NCI-H2081 treated with DMSO at 0.1 percent for 48 hours (cell line): ENCODE data around the gene MILR1.

ENCODE experiments used
- DNase-seq: peaks from one replicate; lab custom pipeline; 2025; lab: John Stamatoyannopoulos, UW

Gene MILR1

DNA sequence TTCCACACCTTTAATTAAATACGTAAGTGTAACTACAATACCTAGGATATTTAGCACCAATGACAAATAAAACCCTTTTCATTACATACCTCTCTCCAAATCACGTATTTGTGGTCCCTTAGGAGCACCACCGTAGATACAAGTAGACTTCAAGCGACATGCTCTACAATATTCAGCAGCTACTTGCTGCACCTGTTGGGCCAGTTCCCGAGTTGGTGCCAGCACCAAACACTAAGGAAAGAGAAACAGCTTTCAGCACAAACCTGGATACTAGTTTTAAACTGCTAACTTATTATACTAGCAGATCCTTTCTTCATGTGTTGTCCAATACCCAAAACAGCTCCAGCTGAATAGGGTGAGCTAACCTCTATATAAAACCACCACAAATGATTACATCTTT is 54.4 kb downstream of the MILR1 start:
- DNase-seq = no peak

DNA sequence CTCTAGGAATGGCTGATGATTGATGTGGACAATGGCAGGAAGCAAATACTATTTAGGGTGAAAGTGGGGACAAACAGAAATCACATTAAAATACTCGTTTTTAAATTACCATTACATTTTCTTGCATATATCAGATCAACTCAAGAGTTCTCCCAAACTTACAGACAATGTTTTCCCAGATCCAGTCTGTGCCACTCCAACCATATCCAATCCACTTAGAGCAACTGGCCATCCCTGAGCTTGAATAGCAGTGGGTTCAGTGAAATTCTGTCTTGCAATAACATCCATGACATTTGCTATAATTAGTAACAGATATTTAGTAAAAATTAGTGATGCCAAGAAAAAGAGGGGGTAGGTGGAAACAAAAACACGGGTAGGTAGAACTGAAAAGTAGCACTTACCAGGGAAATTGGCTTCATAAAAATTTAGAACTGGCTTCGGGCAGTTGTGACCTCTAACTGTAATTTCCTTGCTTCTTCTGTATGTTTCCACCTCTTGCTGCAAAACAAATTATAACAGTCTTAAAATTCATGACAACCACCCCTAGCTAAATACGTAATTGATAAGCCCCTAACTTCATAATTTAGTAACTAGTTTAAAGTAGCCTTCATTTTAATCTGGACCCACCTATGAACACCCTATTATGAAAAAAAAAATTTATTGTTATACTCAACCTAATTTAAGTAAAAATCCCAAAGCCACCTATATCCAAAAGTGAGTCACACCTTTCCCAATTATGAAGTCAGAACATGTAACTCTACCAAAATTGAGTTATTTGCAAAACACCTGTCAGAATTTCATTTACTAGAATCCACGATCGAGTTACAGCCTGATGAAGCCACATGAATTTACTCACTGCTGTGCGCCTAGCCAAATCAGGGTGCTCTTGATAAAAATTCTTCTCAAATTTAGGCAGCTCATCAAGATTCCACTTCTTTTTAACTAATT is 55.2 kb downstream of the MILR1 start:
- no peak for DNase-seq

DNA sequence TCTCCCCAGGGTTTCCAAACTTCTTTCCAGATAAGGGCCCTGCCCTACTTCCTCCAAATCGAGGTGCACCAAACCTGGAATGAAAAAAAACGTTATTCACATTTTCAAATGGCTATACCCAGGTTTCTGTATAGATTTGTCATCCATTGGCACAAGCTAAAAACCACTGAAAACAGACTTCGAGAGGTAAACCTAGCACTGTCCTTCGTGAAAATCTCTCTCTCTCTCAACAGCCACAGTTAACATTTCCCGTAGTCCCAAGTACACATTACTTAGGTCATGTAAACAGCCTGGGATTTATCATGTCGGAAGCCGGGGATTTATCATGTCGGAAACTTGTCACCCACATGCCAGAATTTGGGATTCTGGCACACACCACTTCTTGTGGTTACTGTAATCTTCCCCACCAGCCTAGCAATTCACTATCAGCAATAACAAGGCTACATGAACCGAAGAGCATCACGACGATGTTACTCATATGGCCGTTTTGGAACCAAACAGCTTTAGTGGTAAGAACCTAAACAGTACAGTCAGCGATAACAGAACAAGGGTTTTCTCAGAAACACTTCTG is 55.9 kb downstream of the MILR1 start:
- DNase-seq = no peak

DNA sequence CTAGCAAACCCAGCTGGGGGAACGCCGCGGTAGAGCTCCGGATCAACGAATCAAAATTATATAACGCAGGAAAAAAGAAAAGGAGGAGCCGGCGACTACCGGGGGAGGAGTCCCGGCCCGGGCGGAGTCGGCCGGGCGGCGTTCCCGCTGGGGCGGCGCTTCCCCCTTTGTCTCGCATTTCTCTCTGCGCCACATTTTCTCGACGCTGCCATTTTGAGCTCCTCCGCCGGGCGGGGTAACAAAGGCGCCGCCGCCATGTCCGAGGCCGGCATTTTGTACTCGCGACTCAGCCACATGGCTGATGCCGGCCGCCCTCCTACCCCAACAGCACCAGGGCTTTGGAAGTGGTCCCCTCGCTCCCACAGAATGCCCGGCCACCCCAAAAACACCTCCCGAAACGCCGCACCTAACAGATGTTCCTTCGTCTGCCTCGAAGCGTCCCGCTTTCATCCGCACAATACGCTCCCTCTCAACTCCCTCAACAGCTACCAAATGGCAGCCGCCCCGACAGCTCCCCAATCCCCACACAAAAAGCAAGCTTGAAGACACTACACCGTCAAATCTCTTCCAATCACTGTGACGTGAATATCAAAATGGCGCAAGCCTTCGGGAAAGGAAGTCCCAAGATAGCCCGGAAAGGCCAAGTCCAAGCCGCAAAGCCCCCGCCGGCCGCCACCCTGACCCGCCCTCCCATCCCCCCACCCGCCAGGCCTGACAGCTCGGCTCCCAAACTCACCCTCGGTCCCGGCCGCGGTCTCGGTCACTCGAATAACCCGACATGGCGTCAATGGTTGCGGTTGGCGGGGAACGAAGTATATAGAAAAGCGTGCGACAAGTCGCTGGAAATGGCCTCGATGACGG is 56.7 kb downstream of the MILR1 start:
- peak; percentile 75 for DNase-seq

DNA sequence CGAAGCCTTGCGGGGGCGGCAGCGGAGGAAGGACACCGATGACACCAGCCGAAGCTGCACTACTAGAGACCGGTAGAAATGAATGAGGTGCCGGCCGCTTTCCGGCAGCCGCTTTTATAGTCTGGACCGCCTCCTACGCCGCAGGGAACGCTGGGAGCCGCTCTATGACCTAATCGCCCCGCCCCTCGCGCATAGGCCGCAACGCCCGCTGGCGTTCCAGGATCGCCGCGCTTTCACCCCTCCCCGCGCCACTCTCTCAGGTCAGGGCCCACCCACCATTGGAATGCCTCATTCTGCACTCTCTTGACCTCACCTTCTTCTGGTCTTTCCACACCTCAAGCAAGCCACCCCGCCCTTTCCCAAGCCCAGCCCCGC is 57.3 kb downstream of the MILR1 start, which contains the start of gene DDX5:
DDX5 (minus strand) TSS at position 89 of the 375 bp plus-strand sequence. CDS start 170 bp downstream, outside the sequence.
- peak; percentile 92 for DNase-seq

DNA sequence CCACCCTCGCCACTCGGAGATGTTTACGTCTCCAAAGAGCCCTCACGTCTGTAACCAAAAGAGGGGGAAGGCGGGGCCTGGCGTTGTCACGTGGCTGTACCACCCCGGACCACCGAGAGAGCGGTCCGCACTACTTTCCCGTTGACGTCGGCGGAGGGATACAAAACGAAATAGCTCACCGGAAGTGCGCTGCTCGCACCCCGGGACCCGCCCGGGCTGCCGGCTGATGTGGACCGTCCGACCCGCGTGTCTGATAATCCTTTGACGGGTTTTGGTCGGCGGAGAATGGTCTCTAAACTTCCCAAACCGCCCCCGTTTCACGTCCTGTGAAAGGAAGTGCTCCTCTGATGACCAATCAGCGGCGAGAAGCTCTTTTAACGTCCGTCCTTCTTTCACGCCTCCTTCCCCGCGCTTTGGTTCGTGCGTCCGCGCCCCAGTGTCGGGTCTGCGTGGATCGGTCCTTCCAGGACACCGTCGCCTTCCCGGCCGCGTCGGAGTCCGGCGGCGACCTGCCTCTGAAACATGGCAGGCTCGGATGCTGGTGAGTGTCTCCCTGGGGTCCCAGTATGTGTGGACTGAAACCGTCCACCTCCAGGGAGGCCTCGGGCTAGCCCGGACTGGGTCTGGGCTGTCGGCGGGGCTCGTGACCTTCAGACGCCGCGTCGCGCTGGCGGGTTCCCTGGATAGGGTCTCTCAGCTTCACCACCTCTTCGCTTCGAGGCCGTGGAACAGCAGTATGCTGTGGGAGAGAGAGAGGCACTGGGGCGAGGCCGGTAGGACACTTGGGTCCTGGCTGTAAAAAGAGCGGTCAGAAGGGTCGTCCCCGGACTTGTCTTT is 57.9 kb downstream of the MILR1 start, which contains the start of gene CEP95:
CEP95 (plus strand) TSS at position 402 of the 837 bp plus-strand sequence; CDS start at position 523, 121 bp downstream.
- peak; percentile 92 for DNase-seq

DNA sequence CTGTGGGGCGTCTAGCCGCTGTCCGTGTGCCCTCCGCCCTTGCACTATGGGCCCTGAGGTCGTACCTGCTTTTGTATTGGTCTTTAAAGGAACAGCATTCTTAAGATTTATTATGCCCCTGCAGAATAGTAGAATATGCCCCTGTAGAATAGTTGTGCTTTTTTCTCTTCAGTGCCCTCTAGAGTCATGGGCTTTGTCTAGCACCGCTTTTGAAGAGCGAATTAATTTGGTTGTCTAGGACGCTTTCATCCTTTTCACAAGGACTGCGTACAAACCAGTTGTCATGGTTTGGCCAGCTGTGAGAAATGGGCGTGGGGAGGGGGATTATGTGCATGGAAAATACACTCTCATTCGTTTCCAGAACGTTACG is 58.5 kb downstream of the MILR1 start:
- peak; percentile 77 for DNase-seq

DNA sequence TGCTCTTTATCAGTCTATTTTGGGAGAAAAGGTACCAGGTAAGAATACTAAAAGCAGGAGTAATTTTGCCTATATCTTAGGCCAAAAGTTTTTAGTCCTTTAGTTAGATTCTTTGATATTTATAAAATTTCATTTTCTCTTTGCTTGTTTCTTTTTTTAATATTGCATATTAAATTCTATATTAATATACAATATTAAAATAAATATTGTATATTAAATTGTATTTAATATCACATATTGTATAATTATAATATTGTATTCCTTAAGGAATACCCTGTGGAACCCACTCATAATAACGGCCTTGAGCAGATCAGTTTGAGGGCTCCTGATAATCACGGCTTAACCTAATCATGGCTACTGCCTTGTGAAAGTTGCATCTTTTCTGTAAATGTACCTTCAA is 59.8 kb downstream of the MILR1 start:
- DNase-seq = no peak

DNA sequence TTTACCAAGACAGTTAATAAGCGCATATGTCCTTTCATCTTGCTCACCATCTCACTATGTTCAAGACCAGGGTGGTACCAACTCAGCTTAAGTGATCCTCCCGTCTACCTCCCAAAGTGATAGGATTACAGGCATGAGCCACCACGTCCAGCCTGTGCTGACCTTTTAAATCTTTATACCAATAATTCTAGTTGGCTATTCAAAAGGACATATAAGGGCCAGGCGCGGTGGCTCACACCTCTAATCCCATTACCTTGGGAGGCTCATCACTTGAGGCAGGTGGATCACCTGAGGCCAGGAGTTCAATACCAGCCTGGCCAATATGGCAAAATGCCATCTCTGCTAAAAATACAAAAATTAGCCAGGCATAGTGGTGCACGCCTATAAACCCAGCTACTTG is 60.3 kb downstream of the MILR1 start:
- DNase-seq = no peak

DNA sequence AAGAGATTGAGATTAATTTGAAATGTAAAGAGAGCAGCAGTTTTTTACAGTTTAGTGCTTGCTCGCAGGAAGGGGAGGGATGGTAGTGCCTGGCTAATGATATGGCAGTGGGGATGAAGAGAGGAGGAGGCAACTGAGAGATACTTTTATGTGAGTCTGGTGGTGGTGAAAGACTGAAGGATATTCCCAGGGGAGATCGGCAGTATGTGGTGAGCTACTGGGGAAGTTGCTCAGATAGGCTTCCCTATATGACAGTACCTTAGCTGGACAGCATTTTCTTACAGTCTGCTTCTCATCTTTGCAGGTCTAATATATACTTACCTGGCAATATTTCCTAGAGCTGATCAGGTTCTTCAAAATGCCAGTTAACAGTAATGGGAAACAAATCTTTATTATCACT is 66.5 kb downstream of the MILR1 start:
- no peak for DNase-seq

DNA sequence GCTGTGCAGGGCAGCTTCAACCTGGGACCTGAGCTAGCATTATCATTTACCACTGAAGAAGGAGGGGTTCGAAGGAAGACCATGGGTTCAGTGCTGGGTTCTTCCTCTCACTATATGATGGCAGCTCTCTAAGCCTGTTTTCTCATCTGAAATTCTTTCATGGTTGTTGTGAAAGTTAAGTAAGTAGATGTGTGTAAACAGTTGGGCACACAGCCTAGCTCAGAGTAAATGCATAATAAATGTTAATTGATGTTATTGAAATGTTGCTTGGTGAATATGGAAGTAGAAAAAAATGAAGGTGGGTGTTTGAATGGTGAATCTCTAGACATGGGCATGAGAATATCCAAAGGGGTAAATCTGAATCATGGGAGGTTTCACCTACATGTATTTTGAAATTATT is 66.9 kb downstream of the MILR1 start:
- no peak for DNase-seq
